Stimulated activated CD4-positive, alpha-beta T cell treated with anti-CD3 and anti-CD28 coated beads, Interleukin-12 subunit alpha, Interleukin-12 subunit beta, amount 100 ng/mL, for 24 hours (primary cell): ENCODE measurements around the gene HBS1L.

ENCODE experiments used
- DNase-seq, 2 experiments: peaks; one replicate each; pipeline ENCODE4 v3.0.0-alpha.2; 2020; ENCODE audit warnings: low read depth in 2 of 2

The HBS1L gene

DNA sequence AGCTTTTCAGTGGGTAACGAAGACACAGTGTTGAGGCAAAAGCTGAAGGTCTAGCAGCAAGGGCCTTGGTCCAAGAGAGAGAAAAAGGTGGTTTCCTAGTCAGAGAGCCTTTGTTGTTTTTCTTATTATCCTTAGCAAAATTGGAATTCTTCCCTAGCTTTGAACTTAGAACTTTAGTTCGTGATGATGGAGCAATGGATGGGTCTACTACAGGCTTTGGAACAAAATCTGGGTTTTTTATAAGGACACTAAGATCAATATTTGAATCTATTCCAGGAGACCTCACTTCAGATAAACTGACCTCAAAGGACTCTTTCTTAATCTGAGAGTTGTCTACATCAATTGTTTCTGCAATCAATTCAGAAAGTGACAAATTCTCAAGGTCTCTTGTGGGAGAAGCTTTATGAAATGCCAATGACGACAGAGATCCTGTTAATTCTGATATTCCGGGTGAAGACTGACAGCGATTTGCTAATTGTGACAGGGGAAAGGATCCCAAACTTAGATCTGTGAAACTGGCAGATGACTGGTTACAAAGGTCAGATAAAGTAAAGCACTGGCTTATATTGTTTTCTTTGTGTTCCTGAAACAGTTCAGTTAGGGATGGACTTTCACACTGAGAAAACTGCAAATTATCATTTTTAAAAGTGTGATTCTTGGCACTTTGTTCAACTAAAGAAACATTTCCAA is 17.7 kb downstream of the HBS1L start:
- no peak for DNase-seq

DNA sequence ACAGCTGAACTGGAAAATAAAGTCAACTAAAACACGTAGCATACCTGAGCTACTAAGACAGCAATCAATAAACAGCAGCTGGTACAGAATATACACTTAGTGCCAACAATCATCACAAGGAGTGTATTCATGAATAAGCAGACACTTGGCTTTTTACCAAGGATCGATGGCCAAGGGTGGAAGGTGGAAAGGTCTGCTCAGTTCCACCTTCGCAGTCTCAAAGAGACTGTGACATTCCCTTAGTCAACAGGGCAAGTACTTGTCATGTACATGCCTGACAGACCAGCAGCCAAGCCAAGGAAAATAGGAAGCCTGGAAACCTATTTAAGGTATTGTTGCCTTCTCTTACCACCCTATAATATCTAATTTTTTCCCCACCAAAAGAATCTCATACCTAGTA is 21.4 kb downstream of the HBS1L start:
- no peak for DNase-seq

DNA sequence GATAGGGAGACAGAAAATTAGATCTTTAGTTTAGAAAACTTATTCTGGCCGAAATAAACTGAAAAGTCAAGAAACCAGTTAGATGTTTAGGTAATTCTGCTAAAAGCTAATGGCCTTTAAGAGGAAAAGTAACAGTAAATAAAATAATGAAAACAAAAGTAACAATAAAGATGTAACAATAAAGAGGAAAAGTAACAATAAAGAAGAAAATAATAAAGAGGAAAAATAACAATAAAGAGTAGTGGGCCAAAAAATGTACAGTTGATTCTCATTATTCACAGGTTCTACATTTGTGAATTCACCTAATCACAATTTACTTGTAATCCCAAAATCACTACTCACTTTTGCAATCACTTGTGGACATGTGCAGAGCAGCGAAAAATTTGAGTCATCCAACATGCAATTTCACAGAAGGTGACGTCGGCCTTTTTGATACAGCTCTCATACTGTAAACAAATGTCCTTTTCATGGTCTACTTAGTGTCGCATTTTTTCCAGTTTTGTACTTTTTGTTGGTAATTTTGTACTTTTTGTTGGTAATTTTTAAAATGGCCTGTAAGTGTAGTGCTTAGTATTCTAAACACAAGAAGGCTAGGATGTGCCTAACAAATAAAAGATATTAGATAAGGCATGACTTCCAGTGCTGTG is 24.0 kb downstream of the HBS1L start:
- DNase-seq = no peak

DNA sequence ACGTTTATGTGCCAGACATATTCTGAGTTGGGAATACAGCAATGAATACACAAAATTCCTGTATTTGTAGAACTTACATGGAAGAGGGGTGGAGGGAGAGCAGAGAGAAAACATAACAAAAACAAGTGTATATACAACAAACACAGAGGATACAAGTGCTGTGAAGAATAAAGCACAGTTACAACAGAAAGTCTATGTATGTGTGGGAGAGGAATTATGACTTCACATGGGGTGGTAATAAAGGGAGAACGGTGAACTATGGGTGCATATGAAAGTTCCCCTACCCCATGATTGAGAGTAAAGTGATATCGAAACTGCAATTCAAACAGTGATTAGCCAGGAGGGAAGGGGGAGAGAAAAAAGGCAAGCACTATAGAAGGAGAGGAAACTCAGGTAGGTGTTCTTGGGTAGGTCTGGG is 24.6 kb downstream of the HBS1L start:
- no peak for DNase-seq

DNA sequence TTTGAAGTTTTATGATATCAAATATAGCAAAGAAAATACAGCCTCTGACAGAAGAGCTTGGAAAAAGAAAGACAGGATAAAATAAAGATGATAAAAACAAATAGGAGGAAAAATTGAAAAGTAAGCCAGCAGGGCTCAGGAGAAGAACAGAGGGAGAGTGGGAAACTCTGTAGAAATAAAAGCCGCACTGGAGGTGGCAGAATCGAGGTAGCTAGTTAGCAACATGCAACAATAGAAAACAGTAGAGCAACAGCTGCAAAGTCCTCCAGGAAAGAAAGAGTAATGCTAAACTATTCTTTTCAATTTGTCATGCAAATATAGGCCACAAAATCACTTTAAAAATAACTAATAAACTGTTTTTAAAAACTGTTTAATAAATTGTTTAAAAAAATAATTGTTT is 28.8 kb downstream of the HBS1L start:
- no peak for DNase-seq

DNA sequence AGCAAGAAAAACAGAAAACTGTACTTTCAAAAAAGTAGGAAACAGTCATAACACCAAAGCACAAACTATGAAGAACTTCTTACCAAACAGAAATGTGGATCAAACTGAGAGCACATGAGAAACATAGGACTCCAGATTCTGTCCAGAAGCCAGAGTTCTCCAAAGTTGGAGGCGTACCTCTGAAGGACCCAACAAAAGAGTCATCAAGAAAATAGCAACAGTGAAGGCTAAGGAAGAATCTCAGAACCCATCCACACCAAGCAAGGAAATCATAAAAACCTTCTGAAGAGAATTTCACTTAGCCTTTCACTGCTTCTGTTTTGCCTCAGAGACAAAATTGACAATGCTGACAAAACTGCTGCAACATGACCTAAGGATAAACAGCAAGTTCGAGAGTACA is 29.4 kb downstream of the HBS1L start:
- no peak for DNase-seq

DNA sequence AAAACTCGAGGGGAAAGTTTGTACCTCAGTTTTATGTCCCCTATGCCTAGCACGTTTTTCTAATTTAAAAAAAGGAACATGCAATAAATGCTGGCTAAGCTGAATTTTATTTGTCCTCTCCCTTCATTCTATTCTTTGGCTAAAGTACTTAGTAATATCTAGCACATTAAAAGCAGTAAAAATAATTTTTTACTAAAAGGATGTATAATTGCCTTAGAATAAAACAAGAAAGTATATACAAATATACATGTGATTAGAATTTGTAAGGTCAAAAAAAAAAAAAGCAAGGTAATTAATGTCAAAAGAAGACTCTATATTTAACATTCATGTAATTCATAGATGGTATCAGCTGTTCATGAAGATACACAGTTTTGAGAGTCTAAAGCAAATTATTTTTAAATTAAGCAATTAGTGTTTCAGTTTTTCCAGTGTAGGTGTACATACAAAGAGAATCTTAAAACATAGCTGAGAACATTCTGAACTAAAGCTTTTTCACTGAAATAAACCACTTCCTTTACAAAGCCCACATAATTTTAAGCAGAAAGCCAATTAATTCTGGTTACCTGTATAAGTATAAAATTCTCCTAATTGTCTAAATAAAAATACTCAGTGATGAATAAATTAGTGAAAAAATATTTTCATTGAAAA is 32.4 kb downstream of the HBS1L start:
- DNase-seq = no peak

DNA sequence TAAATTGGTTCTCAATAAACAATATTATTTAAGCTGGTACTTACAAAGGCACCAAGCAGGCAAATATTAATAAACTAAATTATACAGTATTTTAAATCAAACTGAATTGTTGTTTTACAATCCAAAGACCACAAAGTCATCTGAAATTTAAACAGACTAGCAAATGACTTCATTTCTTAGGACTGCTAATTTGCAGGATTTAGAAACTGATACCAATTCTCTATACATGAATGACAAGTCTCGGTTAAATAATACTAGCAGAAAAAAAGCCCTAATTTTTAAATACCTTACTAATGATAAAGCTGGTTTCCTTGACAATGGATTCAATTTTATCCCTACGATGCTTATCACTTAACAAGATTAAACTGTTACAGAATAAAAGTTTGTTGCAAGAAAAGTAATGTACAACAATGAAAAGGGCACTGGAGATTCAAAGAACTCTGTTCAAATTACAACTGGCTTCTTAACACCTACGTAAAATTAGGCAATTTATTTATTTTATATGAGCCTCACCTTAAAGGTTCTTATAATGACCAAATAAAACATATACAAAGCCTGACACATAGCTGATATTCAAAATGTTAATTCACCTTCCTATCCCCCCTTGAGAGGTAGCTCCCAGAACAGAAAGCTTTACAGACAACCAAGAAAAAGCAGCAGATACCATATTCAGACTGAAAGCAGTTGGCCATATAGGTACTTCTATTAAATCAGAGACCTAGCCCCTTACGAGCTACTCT is 33.1 kb downstream of the HBS1L start:
- no peak for DNase-seq

DNA sequence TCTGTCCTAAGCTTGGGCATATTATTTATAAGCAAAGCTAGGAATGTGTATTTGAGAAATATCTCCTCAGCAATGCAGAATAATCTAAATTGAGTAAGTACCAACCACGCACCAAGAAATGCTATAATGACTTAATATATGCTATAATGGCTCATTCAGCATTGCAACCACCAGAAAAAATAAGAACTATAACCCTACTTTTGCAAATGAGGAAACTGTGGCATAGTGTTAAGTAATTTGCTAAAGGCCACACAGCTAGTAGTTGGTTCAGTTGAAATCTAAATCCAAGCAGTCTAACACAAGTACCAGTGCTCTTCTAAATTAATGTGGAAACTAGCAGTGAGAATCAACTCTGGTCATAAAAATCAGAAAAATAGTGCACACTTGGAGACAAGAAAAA is 35.7 kb downstream of the HBS1L start:
- no peak for DNase-seq

DNA sequence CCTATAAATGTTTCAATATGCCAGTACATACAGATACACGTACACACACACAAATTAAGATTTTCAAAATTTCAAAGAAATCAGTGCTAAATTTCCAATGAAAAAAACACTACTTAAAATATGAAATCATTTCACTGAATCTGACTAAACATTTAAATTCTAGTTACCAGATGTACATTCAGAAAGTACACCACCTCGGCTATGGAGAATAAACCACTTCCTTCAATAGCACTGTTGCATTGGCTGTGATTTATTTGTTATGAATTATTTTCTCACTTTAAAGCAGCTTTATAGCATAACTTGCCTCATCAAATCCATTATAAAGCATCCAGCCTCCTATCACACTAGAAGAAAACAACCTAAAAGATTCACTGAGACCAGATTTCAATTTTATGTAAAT is 36.6 kb downstream of the HBS1L start:
- DNase-seq = no peak

DNA sequence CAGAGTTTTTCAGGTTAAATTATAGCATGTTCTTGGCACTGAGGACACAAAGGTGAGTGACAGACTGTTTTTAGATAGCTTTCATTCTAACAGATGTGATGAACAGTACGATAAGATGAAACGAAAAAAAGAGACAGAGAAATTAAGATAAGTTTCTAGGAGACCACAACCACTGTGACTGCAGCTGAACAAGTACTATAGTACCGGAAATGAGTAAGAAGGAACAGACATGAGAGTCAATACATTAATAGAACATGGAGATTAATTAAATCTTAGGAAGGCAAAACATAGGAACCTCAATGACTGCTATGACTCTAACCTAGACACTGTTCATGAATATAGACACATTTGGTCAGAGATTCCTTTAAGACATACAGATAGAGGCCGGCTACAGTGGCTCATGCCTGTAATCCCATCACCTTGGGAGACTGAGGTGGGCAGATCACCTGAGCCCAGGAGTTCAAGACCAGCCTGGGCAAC is 40.2 kb downstream of the HBS1L start:
- no peak for DNase-seq

DNA sequence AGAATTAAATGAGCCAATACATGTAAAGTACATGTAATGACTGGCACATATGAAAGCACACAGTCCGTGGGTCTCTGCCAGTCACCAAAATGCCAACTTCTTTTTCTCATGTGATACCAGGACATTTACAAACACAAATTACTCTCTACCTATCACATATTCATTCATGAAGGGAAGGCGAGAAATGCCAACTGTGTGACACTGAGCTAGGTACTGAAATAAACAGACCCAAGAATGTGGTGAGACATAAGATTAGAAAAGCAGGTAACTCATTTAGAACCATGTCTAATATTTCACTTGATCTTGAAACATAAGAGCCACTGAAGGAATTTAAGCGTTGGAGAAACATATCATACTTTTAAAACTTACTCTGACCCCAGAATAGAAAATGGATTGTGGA is 41.4 kb downstream of the HBS1L start:
- no peak for DNase-seq

DNA sequence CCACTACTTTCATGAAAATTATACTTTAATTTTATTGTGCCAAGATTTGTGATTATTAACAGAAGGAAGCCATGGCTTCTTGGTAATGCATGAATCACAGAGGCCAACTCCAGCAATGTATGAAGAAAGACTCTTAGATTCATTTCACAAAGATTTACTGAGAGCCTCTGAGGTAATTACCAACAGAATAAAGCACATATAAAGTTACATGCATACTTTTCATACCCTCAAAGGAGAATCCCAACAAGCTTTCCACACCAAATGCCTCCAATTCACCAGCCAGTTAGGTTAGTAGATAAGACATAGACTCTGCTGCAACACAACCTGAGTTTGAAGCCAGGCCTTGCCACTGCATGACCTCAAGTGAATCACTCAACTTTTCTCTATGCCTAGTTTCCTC is 41.9 kb downstream of the HBS1L start:
- DNase-seq = no peak

DNA sequence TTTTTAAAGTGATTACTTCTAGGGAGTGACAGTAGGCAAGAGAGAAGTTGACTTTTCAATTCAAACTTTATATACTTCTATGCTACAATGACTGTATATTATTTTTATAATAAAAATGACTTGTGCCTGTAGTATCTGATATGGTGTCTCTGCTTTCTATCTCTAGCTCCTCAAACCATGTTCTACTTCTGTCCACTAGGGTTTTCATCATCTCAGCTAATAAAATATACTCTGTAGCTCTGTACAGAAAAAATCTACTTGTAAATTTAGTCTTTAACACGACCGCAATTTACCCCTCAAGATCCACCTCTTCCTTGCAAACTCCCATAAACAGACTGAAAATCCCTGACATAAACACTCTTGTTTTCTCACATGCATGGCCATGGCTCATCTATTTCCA is 42.3 kb downstream of the HBS1L start:
- no peak for DNase-seq

DNA sequence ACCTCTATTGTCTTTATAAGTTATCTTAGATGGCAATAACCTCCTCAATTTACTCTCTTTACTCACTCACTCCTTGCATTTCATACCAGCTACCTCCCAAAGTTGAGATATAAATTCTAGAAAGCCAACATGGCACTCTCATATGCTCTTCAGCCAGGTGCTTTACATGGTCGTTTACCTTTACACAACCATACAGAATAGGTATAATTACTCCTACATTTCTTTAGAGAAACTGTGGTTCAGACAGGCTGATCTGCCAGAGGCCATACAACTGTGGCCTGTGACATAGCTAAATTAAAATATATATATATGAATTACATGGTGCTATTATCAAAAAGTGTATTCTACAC is 45.7 kb downstream of the HBS1L start:
- no peak for DNase-seq

DNA sequence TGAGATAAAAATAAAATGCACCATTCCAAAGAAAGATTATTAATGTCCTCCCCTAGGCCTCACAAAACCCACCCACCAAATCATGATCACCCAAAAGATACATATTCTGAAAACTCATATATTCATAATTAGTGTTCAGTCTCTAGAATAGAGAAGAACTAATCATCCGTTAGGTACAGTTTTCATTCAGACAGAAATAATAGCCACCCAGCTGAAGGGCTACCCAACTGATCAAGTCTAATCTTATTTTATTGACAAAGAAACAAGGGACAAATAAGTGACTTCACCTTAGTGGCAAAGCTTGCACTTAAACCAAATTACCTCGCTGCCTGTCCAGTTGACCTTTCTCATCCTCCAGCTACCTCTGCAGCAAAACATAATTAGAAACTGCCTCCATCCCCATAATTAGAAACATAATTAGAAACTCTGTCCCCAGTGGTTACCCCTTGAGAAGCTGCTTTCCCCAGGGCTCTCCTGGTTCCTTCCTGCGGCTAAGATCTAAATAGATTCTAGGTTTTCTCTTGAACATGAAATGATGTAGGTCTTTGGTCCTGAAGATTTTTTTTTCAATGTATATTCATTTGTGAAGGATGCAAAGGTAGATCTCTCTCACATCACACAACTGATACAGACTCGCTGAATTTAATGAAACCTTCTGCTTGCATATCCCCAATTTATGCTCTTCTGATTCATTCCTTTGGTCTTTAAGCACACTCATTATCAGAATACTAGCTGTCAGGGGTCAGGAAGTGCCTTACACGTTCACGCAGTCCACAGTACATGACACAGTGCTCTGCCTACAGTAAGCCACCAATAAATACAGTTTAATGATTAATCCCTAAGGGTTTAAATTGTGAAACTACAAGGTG is 46.3 kb downstream of the HBS1L start:
- no peak for DNase-seq

DNA sequence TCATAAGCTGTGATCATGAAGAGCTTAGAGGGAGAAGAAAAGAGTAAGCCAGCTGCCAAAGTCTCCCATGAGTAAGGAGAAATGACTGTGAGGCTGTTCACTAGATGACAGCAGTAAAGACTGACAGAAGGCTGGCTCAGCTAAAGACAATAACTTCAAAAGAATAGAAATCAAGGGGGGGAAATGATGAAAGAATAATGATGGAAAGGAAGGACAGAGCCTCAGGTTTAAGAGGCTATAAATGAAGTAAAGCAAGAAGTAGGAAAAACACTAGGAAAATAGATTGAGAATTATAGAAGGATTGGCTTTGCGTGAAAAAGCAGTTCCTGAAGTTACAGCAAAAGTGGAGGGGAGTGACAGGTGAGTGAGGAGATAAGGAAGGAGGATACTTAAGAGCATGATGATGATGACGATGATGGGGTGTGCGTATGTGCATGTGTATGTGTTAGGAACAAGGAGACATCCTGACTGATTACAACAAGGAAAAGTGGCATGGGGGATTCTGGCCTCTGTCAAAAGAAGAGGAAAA is 48.2 kb downstream of the HBS1L start:
- DNase-seq = no peak

DNA sequence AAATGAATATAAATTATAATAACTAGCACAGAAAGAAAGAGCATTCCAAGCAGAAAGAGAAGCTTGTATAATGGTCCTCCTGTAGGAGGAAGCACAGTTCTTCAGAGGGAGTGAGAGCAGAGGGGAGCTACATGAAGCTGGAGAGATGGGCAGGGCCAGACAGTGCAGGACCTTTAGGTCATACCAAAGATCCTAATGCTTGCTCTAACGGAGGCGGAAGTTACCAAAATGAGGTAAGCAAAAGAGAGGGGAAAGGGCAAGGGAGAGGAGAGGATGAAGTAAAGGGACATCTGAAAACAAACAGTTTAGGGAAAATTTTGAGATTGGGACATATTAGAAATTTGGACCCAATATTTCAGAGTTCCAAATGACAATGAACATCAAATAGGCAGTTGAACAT is 50.2 kb downstream of the HBS1L start:
- DNase-seq = no peak

DNA sequence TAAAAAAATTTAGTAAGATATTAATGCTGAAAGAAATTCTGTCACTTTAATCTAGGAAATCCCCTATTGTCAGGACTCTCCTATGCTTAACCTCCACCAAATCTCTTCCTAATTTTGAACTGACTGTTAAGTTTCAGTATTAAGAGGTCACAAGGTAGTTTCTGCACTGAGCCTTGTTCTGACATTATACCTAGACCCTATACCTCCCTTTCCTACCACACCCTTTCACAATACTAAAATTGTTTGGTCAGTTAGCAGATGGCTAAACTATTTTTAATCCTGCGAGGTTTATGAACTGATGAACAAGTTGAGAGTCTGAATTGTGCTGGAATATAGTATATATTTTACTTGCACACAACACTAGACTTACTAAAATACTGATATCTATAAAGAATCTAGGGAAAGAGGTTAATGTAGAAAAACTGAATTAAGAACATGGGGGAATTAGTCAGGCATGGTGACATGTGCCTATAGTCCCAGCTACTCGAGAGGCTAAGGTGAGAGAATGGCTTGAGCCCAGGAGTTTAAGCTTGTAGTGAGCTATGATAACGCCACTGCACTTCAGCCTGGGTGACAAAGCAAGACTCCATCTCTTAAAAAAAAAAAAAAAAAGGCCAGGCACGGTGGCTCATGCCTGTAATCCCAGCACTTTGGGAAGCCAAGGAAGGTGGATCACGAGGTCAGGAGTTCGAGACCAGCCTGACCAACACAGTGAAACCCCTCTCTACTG is 51.5 kb downstream of the HBS1L start:
- no peak for DNase-seq

DNA sequence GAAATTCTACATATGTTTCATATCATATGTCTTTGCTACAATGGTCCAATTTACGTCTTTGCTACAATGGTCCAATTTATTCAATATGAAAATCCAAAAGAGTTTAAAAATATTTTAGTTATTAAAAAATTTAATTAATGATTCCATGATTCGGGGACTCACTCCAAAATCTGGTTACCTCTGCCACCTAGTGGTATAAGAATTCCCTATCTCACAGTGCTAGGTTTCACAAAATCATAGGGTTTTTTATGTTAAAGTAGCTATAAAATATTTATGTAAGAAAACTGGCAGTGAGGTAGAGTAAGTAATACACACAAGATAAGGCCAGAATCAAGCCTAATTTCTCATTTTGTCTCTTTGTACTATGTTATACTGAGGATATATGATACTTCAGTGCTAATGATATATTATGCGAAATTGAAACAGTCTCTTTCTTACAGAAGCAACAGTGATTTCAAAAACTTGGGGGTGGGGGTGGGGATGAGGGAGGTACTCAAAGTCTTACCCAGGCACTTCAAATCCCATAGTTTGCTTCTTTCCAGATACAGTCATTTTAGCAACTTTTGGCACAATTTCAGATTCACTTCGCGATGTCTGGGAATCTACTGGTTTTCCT is 52.3 kb downstream of the HBS1L start:
- no peak for DNase-seq
